PFSK-1 (cell line): ENCODE measurements around the gene KREMEN1.

Experiments
- FOXP2 ChIP-seq: optimal IDR thresholded peaks from 2 replicates; pipeline ENCODE3; 2011; ENCODE audit warnings: borderline replicate concordance, control low read depth, inconsistent platforms; ENCODE audit not compliant: insufficient read depth; ENCODE audit errors: extremely low read length, extremely low read depth
- POLR2AphosphoS5 ChIP-seq: IDR thresholded peaks from 2 replicates; pipeline ENCODE4 v1.6.1; 2012; ENCODE audit warnings: low read depth, mild to moderate bottlenecking, control low read depth, low read length, moderate library complexity
- SIN3A ChIP-seq: IDR thresholded peaks from 2 replicates; pipeline ENCODE4 v1.6.1; 2012; ENCODE audit warnings: mild to moderate bottlenecking, low read length, moderate library complexity, borderline replicate concordance; ENCODE audit not compliant: insufficient read depth
- TAF1 ChIP-seq: IDR thresholded peaks from 2 replicates; pipeline ENCODE4 v1.6.1; 2012; ENCODE audit warnings: low read length, control low read depth, borderline replicate concordance; ENCODE audit not compliant: insufficient read depth
- TF ChIP-seq, protein P1 (sequence below), 2 experiments: IDR thresholded peaks; 2 replicates each; pipeline versions ENCODE4 v1.6.1 to v1.8.0; 2011 to 2012; ENCODE audit warnings: low read depth in 2 of 2, low read length in 2 of 2, control low read depth in 1 of 2, inconsistent platforms in 1 of 2, mild to moderate bottlenecking in 1 of 2, moderate library complexity in 1 of 2; ENCODE audit not compliant: insufficient read depth in 1 of 2

KREMEN1 gene

DNA sequence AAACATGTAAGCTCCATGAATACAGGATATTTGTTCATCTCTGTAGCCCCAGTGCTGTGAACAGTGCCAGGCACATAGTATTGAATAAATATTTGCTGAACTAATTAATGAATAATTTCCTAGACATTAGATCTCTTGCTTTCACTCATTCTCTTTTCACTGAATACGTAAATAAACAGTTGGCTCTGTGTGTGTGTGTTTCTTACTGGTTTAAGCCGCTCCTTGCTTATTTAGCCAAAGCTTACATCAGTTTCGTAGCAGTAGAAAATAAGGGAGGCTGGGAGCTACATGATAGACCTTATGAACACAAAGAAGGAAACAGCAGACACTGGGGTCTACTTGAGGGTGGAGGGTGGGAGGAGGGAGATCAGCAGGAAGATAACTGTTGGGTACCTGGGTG is 17.2 kb downstream of the KREMEN1 start:
- TF ChIP-seq TAF1, result no peak
- no peak for TF ChIP-seq FOXP2
- TF ChIP-seq POLR2AphosphoS5, result no peak
- no peak for TF ChIP-seq SIN3A
- TF ChIP-seq, protein P1, sequence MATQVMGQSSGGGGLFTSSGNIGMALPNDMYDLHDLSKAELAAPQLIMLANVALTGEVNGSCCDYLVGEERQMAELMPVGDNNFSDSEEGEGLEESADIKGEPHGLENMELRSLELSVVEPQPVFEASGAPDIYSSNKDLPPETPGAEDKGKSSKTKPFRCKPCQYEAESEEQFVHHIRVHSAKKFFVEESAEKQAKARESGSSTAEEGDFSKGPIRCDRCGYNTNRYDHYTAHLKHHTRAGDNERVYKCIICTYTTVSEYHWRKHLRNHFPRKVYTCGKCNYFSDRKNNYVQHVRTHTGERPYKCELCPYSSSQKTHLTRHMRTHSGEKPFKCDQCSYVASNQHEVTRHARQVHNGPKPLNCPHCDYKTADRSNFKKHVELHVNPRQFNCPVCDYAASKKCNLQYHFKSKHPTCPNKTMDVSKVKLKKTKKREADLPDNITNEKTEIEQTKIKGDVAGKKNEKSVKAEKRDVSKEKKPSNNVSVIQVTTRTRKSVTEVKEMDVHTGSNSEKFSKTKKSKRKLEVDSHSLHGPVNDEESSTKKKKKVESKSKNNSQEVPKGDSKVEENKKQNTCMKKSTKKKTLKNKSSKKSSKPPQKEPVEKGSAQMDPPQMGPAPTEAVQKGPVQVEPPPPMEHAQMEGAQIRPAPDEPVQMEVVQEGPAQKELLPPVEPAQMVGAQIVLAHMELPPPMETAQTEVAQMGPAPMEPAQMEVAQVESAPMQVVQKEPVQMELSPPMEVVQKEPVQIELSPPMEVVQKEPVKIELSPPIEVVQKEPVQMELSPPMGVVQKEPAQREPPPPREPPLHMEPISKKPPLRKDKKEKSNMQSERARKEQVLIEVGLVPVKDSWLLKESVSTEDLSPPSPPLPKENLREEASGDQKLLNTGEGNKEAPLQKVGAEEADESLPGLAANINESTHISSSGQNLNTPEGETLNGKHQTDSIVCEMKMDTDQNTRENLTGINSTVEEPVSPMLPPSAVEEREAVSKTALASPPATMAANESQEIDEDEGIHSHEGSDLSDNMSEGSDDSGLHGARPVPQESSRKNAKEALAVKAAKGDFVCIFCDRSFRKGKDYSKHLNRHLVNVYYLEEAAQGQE (IDR thresholded peaks at IDR 0.05; ENCODE audit: insufficient read depth in 1 of 2, low read depth in 2 of 2, low read length in 2 of 2), result no peak

GRCh38 chr22:29092243-29092642 is 19.4 kb downstream of the KREMEN1 start:
- no peak for TF ChIP-seq TAF1
- TF ChIP-seq POLR2AphosphoS5, result no peak
- TF ChIP-seq SIN3A, result no peak
- TF ChIP-seq FOXP2, result no peak
- TF ChIP-seq, protein P1 (IDR thresholded peaks at IDR 0.05; ENCODE audit: insufficient read depth in 1 of 2, low read depth in 2 of 2, low read length in 2 of 2), result no peak

DNA sequence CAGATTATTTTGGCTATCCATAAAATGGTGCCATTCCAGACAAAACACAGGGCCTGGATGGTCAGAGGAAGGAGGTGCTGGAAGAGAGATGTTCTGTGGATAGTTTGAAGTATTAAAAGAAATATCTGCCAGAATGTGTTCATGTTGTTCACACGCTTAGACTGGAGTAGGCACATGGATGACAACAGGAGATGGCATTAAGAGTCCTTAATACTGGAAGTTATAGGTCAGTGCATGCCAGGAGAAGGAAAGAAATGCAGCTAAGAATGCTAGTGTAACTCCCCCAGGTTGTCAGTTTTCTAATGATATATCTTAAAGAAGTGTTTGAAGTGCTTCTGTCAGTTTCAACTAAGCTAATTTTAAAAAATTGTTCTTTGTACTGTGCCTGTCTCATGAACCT is 20.2 kb downstream of the KREMEN1 start:
- TF ChIP-seq TAF1 (no peak), FOXP2 (no peak), POLR2AphosphoS5 (no peak), SIN3A (no peak)
- TF ChIP-seq, protein P1 (IDR thresholded peaks at IDR 0.05; ENCODE audit: insufficient read depth in 1 of 2, low read depth in 2 of 2, low read length in 2 of 2), result no peak

GRCh38 chr22:29093501-29094300 is 20.9 kb downstream of the KREMEN1 start:
- TF ChIP-seq FOXP2, result no peak
- TF ChIP-seq, protein P1 (IDR thresholded peaks at IDR 0.05; ENCODE audit: insufficient read depth in 1 of 2, low read depth in 2 of 2, low read length in 2 of 2), result no peak
- TF ChIP-seq TAF1, result no peak
- TF ChIP-seq POLR2AphosphoS5, result no peak
- no peak for TF ChIP-seq SIN3A

- TF ChIP-seq POLR2AphosphoS5 (no peak), SIN3A (no peak), TAF1 (no peak), FOXP2 (no peak)
- TF ChIP-seq, protein P1 (IDR thresholded peaks at IDR 0.05; ENCODE audit: insufficient read depth in 1 of 2, low read depth in 2 of 2, low read length in 2 of 2), result no peak
These were observed 22.6 kb downstream of the KREMEN1 start for GRCh38 chr22:29095459-29095858.
